Measurements from ENCODE around the gene POU2F2.

The POU2F2 gene

GRCh38 chr19:42154471-42155323, 22.5 kb upstream of the POU2F2 start:
- DNase-seq, result no peak

- no peak for DNase-seq
Observed at GRCh38 chr19:42153672-42154433, 21.6 kb upstream of the POU2F2 start.

DNA sequence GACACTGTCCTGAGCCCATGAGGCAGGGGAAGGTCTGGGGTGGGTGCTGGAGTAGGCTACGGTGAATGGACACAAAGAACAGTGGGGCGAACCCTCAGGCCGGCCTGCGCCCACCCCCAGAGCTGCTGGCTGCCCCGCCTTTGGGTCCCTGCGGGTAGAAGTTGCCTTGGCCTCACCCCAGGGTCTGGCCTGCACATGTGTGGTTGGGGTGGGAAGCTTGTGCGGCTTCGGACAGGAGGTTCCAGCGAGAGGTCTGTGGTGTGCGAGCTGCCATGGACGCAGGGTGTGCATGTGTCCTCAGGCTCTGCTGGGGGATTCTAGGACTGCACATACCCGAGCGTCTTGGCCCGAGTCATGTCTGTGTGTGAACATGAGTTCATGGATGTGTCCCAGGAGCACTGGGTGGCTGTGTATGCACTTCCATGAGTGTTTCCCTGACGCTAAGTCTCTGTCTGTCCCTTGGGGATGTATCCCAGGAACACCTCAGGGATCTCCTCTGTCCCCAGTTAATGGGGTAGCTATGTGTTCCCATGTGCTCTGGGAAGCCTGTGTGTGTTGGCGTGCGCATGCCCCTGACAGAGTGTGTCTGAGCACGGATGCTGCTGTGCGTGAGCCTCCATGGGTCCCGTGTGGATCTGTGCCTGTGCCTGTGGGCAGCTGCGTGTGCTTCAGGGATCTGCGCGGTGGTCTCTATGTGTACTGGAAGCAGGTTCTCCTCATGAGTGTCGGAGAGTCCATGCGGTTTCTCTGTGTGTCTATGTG, 20.8 kb upstream of the POU2F2 start:
- no peak for DNase-seq

DNA sequence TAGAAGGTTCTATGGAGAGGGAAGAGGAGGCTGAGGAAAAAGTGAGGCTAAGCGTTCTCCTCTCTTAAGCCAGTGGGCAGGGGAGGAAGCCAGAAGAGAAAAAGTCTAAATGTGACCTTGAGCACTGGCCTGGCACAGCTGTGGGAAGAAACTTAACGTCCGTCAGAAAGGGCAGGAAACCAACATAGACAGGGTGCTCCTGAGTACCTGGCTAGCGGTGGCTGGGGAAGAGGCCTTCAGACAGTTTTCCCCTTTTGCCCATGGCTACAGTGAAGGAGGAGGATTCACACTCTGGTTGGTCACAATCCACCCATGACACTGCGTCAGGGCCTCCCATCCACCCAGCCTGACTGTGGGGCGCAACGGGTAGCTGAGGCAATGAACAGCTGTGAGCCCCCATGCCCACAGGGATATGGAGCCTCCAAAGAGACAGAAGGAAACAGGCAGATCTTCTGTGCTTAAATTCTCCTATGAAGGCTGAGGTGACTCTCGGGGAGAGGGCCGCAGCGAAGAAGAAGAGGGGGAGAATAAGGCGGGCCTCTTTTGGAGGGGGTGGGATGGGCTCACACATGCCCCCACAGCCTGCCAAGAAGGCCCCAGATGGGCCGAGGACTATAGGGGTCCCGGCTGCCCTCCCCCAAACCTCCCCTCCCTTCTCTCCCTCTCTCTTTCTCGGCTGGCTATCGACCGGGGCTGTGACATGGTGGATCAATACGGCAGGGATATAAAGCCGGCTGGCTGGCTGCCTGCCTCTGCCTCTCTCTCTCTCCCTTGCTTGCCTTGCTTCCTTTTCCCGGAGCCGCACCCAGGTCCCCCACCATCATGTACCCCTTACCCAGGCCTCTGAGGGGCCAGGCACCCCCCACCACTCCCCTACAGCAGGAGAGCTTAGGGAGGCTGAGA, 19.8 kb upstream of the POU2F2 start:
- no peak for DNase-seq

DNA sequence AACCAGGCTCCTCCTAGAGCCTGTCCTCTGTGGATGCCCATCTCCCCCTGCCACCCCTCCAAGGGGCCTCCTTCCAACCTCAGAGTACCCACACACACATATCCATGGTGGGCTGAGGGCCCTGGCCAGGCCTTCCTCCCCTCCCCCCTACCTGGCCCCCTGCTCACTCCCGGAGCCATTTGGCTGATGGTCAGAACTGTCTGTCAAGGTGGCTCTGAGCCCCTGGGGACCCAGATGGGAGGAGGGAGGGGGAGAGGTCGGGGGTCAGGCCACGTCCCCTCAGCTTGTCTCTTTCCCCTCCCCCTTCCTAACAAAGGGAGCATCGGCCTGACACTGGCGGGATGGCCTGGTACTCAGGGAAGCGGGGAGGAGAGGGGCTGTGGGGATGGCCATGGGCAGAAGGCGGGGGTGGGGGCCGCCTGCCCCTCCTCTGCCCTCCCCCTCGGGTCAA, 18.7 kb upstream of the POU2F2 start:
- DNase-seq, result no peak

- no peak for DNase-seq
Observed at GRCh38 chr19:42150364-42150763, 18.1 kb upstream of the POU2F2 start.

GRCh38 chr19:42149447-42150202, 17.4 kb upstream of the POU2F2 start:
- DNase-seq, result no peak

DNA sequence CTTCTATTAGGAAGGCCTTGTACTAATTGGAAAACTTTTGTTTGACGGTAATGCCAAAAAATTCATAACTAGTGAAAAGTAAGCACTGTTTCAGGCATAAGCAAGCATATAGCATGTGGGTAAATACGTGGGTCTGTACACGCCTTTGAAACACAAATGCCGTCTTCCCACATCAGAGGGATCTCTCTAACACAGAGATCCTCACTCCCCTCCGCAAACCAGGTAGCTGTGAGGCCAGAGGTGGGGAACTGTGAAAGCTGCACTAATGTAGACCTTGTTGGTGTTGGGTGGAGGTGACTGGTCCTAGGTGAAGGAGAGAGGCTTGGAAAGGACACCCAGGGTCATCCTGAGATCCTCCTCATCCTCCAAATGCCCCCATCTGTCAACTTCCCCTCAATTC, 16.0 kb upstream of the POU2F2 start:
- DNase-seq, result no peak

GRCh38 chr19:42143341-42144234, 11.3 kb upstream of the POU2F2 start:
- DNase-seq, result no peak

- DNase-seq, result peak in 6 of 14 donors; percentile 2 to 31 (median 9)
Observed at GRCh38 chr19:42140125-42140754, 8.0 kb upstream of the POU2F2 start.

DNA sequence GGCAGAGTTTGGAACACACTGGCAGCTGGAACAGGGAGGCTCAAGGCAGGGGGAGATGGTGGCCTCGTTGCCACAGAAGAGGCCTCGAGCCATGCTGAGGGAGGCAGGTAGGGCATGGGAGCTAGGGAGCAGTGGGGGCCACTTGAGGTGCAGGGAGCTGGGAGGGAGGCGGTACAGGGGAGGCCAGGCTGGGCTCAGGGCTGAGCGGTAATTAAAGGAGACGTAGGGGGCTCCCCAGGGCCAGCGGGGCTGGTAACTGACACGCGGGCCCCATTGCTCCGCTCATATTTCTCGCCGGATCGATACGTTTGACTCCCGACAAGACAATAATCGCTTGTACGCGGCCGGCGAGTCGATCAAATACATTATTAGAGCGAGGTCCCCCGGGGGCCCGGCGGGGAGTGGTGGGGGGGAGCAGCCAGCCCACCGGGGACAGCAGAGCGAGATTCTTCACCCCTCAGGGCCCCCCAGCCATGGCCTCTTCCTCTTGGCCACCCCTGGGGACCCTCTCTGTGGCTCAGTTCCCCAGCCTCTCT, 2.4 kb upstream of the POU2F2 start:
- no peak for DNase-seq

DNA sequence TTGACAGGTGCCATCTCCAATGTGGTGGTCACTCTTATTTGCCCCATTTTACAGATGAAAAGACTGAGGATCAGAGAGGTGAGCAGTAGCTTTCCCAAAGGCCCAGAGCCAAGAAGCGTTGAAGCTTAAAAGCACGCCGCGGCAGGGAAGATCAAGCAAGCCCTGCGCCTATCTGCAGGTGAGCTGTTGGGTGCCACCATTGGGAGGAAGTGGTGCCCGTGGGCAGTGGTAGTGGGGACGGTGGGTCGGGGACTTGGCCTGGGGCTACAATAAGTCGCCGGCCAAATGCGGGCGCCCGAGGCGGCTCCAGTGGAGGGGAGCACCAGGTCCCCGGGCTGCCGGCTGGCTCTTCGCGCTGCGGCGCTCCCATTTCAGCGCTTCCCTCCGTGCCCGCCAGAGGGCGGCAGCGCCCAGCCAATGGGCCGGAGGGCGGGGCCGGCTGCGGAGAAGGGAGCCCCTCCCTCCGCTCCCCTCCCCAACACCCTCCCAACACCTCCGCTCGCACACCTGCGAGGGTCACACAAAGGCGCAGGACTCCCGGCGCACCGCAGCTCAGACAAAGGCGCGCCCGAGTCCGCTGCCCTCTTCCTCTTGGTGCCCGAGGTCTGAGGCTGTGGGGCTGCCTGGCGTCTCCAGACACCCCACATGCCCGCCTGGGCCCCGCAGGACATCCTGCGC, 744 bp upstream of the POU2F2 start:
- peak in 13 of 14 donors; percentile 8 to 79 (median 37) for DNase-seq

- DNase-seq, result no peak
Observed at GRCh38 chr19:42131149-42132029, 857 bp downstream of the POU2F2 start.

DNA sequence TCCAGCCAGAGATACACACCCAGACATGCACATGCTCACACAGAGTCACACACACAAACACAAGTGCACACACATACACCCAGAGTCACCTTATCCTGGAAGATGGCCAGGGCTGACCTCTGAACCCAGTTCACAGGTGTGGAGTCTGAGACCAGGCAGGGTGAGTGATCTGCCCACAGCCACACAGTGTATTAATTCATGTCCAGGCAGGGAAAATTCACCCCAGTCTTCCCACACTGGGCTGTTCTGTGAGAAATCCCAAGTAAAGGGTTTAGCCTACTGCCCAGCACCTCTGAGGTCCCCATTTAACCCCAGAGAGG, 2.0 kb downstream of the POU2F2 start:
- no peak for DNase-seq

GRCh38 chr19:42129399-42130253, 2.6 kb downstream of the POU2F2 start:
- peak in 10 of 14 donors; percentile 4 to 64 (median 26) for DNase-seq

DNA sequence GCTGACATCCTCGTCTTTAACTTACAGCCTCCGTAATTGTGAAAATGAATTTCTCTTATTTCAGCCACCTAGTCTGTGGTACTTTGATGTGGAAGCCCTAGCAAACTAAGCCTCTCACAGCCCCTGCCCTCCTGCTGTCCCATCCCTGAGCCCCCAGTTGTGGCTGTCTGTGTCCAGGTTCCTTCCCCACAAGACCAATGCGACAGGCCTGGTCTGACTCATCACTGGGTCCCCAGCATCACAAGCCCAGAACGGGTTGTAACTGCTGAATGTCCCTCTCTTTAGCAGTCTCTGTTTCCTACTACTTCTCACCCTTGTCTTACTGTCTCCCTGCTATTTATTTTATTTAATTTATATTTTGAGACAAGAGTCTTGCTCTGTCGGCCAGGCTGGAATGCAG, 5.7 kb downstream of the POU2F2 start:
- no peak for DNase-seq

- DNase-seq, result no peak
Observed at GRCh38 chr19:42125536-42125935, 6.7 kb downstream of the POU2F2 start.

Data from C1 segment of cervical spinal cord (tissue), 14 donors.